Astrocyte of the spinal cord (primary cell): Measurements from ENCODE around the gene DOK5.

Experiments
- DNase-seq: peaks from one replicate; pipeline ENCODE4 v3.0.0; 2011; ENCODE audit warnings: low read depth, low spot score
- H3K4me3 ChIP-seq: 2 replicates; pipeline ENCODE4 v1.5.1; 2011; ENCODE audit warnings: low read depth, mild to moderate bottlenecking, low read length, moderate library complexity
- in situ Hi-C: cut with HindIII; loops from 2 replicates; pipeline ENCODE4 v1.10.0; 2017; ENCODE audit warnings: low sequenced_read_pairs
- TF ChIP-seq, protein P1 (sequence below): IDR thresholded peaks from 2 replicates; pipeline ENCODE4 v1.5.1; 2012; ENCODE audit warnings: low read depth, mild to moderate bottlenecking, low read length, inconsistent platforms

Gene DOK5

GRCh38 chr20:54468082-54468481 is 7.3 kb upstream of the DOK5 start:
- TF ChIP-seq, protein P1, sequence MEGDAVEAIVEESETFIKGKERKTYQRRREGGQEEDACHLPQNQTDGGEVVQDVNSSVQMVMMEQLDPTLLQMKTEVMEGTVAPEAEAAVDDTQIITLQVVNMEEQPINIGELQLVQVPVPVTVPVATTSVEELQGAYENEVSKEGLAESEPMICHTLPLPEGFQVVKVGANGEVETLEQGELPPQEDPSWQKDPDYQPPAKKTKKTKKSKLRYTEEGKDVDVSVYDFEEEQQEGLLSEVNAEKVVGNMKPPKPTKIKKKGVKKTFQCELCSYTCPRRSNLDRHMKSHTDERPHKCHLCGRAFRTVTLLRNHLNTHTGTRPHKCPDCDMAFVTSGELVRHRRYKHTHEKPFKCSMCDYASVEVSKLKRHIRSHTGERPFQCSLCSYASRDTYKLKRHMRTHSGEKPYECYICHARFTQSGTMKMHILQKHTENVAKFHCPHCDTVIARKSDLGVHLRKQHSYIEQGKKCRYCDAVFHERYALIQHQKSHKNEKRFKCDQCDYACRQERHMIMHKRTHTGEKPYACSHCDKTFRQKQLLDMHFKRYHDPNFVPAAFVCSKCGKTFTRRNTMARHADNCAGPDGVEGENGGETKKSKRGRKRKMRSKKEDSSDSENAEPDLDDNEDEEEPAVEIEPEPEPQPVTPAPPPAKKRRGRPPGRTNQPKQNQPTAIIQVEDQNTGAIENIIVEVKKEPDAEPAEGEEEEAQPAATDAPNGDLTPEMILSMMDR, result no peak
- in situ Hi-C loops, result no loop called here
- no peak for DNase-seq
- H3K4me3 ChIP-seq, result no peak overlapping the region

DNA sequence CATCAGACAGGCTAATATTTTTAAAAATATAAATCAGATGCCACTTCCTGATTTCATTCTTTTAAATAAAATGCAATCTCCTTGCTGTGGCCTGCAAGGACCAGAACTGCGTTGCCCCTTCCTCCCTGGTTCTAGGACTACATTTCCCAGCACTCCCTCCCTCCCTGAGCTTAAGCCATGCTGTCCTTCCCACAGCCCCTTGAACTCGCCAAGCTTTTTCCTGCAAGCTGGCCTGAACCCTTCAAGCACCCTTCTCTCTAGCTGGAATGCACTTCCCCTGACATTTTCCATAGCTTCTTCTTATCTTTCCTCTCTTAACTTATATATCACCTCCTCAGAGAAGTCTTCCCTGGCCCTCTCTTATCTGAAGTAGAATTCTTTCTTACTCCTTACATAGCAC is 6.1 kb upstream of the DOK5 start:
- in situ Hi-C loops, result no loop called here
- H3K4me3 ChIP-seq, result no peak overlapping the region
- TF ChIP-seq, protein P1, result no peak
- no peak for DNase-seq

GRCh38 chr20:54469952-54470351 is 5.4 kb upstream of the DOK5 start:
- in situ Hi-C loops, result no loop called here
- no peak for DNase-seq
- H3K4me3 ChIP-seq, result no peak overlapping the region
- TF ChIP-seq, protein P1, result no peak

DNA sequence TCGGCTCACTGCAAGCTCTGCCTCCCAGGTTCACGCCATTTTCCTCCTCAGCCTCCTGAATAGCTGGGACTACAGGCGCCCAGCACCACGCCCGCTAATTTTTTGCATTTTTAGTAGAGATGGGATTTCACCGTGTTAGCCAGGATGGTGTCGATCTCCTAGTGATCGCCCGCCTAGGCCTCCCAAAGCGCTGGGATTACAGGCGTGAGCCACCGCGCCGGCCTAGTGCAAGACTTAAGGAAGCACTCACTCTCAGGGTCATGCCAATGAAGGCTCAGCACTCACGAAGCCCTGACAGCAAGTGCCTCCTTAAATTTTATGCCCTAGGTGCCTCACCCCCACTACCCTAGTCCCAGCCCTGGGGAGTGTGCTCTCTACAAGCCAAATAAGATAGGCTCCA is 4.7 kb upstream of the DOK5 start:
- DNase-seq, result no peak
- no peak overlapping the region for H3K4me3 ChIP-seq
- in situ Hi-C loops, result no loop called here
- TF ChIP-seq, protein P1, result no peak

DNA sequence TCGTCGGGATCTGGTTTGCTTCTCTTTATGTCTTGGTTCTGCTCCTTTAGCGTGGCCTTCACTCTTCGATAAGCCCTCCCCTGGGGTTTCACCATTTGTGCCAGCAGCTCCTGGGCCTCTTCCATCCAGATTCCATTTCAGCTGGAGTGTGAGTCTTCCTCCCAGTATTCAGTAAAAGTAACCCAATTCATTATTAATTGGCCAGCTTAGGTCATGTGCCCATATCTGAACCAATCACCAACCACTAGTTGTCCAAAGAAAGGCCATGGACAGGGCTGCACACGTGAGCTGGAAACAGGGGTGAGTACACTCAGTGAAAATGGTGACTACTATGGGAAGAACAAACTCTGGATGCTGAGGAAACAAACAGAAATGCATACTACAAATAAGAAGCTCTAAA is 2.8 kb upstream of the DOK5 start:
- no peak overlapping the region for H3K4me3 ChIP-seq
- DNase-seq, result no peak
- in situ Hi-C loops, result no loop called here
- TF ChIP-seq, protein P1, result no peak

DNA sequence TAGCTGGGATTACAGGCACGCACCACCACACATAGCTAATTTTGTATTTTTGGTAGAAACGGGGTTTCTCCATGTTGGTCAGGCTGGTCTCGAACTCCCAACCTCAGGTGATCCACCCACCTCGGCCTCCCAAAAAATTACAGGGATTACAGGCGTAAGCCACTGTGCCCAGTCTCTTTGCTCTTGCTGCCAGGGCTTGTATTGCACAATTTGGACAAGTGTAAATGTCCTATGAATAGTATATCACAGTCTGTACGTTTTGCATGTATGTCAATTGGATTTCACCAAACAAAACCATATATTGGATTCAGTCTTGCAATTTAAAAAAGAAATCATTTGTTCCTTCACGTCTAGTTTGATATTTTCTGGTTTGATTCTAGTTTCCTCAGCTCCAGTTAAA is 2.1 kb upstream of the DOK5 start:
- TF ChIP-seq, protein P1, result no peak
- no peak overlapping the region for H3K4me3 ChIP-seq
- in situ Hi-C loops, result no loop called here
- no peak for DNase-seq

DNA sequence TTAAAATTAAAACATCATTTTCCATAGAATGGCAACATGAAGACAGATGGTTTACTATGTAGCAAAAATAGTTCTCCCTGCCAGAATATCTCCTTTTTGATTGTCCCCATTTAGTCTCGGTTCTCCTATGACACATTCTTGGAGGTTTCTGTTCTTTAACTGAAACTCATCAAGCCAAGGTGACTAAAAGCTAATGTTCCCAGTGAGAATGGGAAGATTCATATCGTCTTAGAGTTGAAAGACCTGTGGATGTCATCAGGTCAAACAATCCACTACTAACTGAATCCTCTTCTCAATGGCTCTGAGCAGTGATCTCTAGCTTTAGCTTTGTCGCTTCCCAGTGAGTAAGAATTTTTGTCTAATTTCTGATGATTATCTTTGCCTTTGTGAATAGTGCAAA is 1.3 kb upstream of the DOK5 start:
- DNase-seq, result no peak
- H3K4me3 ChIP-seq, result no peak overlapping the region
- in situ Hi-C loops, result no loop called here
- TF ChIP-seq, protein P1, result no peak
